NCI-H82 treated with DMSO at 0.1 percent for 48 hours (cell line): Measurements from ENCODE around the gene AMFR.
"Not testable (repeated sequence)": the region's sequence is repeated elsewhere in the genome, so short reads cannot be mapped to it uniquely, and the experiment has no call there.

Experiments used
- DNase-seq: peaks from one replicate; lab custom pipeline; 2025; ENCODE audit not compliant: unreplicated experiment; lab: John Stamatoyannopoulos, UW

AMFR gene

DNA sequence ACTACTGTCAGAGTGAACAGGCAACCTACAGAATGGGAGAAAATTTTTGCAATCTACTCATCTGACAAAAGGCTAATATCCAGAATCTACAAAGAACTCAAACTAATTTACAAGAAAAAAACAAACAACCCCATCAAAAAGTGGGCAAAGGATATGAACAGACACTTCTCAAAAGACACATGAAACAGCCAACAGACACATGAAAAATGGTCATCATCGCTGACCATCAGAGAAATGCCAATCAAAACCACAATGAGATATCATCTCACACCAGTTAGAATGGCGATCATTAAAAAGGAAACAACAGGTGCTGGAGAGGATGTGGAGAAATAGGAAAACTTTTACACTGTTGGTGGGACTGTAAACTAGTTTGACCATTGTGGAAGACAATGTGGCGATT, 28.6 kb downstream of the AMFR start:
- DNase-seq, result not testable (repeated sequence)

DNA sequence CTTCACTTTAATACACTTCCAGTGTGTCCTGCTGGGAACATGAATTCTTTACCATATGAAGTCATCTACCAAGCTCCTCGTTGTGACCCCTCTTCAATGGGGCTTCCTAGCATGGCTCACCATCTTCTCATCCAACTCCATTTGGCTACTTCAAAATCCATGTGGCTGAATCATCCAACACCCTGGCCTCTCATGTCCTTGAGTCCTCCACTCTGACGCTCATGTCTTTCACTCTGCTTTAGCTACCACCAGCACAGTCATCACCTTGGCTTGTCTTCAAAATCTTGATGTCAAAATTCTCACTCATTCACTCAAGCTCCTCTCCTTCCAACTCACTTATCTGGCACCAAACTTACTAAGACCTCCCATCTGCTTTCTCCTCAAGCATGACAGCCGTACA, 35.8 kb downstream of the AMFR start:
- DNase-seq, result no peak

DNA sequence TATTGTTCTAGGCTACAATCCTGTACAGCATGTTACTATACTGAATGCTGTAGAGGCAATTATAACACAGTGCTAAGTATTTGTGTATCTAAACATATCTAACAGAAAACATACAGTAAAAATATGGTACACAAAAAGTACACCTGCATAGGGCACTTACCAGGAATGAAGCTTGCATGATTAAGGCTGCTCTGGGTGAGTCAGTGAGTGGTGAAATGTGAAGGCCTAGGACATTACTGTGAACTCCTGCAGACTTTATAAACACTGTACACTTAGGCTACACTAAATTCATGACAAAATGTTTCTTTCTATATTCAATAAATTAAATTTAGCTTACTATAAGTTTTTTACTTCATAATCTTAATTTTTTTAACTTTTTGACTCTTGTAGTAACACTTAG, 37.1 kb downstream of the AMFR start:
- DNase-seq, result no peak

DNA sequence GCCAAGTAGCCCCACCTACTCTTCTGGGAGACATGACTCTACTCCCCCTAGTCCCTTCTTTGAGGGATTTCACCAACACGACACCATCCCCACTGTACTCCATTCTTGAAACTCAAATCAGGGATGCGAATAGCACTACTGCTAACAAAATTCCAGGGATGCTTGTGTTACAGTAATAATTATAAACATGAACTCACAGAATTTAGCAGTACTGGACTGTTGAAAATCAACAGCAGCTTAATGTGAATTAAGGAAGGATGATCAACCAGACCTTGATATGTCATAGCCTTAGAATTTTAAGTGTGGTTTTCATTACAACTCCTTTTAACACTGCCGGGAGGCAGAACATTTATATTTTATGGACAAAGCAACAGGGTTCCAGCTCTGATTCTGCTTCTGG, 37.9 kb downstream of the AMFR start:
- DNase-seq, result no peak

DNA sequence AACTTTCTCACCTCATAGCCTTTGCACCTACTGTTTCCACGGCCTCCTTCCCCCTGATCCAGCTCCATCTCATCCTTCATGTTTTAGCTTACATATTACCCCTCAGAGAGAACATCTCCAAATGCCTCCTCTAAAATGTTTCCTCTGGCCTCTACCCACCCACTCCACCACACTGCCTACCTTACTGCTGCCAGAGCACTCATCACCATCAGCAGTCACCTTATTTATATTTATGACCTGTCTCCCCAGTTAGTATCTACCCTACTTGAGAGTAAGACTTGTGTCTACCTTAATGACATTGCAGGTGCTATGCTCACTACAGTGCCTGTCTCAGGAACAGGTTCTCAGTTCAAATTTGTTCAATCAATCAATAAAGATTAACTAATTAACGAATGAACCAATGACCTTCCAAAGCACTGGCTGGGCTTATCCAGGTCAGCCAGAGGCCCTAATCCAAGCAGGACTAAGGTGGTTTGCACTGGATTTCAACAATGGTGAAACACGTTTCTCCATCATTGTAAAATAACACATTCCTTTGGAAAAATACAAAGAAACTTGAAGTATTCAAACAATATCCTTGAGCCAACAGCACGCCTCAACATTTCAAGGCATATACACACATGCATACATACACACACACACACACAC, 41.1 kb downstream of the AMFR start:
- no peak for DNase-seq

DNA sequence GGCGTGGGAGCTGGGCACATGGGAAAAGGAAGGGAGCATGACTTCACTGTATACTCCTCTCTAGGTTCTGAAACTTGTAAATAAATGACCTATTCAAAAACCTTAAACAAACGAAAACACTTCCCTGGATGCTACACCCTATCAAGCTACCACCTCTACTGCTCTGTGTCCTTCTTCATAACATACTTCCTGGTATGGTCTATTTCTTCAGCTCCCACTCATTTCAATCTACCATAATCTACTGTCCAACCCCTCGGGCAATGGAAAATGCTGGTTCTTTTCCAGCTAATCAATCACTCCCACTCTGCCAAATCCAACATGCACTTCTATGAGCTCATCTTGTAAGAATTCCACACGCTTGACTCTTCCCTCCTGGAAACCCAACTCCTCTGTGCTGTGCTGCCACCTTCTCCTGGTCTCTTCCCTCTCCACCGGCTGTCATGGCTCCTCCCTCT, 42.4 kb downstream of the AMFR start:
- no peak for DNase-seq

DNA sequence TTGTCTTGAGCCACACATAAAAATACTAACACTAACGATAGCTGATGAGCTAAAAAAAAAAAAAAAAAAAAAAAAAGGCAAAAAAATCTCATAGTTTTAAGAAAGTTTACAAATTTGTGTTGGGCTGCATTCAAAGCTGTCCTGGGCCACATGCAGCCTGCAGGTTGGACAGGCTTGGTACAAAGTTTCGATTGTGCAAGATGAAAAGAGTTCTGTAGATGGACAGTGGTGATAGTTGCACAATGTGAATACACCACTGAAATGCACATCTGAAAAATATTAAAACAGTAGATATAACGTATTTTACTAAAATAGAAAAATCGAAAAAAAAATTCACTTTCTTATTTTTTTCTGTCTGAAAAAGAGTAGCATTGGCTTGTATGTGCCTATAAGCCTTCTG, 42.9 kb downstream of the AMFR start:
- DNase-seq, result no peak

DNA sequence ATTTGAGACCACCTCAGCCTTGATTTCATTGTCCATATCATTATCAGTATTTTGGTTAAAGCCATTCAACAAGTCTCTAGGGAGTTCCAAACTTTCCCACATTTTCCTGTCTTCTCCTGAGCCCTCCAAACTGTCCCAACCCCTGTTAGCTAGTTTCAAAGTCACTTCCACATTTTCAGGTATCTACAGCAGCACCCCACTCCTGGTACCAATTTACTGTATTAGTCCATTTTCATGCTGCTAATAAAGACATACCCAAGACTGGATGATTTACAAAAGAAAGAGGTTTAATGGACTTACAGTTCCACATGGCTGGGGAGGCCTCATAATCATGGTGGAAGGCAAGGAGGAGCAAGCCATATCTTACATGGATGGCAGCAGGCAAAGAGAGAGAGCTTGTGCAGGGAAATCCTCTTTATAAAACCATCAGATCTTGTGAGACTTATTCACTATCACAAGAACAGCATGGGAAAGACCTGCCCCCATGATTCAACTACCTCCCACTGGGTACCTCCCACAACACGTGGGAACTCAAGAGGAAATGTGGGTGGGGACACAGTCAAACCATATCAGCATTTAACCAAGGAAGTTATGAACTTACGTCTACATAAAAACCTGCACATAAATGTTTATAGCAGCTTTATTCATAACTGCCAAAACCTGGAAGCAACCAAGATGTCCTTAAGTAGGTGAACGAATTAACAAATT, 44.4 kb downstream of the AMFR start:
- not testable (repeated sequence) for DNase-seq

DNA sequence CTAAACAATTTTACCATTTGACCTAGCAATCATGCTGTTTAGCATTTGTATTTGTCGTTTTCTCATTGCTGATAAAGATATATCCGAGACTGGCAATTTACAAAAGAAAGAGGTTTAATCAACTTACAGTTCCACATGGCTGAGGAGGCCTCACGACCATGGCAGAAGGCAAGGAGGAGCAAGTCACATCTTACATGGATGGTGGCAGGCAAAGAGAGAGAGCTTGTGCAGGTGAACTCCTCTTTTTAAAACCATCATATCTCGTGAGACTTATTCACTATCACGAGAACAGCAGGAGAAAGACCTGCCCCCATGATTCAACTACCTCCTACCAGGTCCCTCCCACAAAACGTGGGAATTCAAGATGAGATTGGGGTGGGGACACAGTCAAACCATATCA, 46.3 kb downstream of the AMFR start:
- not testable (repeated sequence) for DNase-seq

DNA sequence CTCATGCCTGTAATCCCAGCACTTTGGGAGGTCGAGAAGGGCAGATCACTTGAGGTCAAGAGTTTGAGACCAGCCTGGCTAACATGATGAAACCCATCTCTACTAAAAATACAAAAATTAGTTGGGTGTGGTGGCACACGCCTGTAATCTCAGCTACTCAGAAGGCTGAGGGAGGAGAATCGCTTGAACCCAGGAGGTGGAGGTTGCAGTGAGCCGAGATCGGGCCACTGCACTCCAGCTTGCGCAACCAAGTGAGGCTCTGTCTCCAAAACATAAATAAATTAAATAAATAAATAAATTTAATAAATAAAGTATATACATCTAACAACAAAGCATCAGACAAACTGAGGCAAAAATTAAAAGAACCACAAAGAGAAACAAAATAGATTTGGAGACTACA, 49.6 kb downstream of the AMFR start:
- DNase-seq, result not testable (repeated sequence)

DNA sequence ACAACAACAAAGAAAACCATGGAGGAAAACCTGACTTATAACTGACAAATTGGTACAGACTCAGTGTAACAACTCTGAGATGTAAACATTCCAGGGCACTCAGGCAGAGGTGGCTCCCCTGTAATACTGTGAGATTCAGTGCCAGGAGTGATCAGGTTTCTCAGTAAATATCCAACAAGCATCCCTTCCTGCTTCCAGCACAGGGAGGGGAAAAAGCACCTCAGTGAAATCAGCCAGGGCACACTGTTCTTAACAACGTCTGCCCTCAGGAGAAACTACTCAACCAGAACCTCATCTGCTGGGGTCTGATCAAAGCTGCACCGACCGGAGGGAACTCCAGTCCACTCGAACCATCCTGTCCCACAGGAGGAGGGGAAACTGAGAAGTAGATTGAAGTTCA, 52.3 kb downstream of the AMFR start:
- DNase-seq, result no peak

DNA sequence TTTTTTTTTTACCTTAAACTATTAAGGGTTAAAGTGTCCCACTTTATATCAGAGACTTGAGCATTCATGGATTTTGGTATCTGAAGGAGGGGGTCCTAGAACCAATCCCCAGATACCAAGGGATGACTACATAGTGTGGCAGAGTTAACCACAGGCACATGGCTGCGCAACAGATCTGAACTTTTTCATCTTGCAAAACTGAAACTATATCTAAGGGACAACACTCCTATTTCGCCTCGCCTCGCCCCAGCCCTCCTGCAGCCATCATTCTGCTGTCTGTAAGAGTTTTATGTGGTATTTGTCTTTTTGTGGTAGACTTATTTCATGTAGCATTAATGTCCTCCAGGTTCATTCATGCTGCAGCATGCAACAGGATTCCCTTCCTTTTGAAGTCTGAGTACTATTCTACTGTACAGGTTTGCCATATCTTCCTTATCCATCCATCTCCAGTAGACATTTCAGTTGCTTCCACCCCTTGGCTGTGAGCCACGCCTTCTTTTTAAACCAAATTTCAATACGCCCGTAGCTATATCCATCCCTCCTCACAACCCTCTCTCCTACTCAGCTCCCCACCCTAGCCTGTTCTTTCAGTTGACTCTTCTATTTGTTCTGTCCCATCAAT, 53.2 kb downstream of the AMFR start:
- DNase-seq, result no peak

DNA sequence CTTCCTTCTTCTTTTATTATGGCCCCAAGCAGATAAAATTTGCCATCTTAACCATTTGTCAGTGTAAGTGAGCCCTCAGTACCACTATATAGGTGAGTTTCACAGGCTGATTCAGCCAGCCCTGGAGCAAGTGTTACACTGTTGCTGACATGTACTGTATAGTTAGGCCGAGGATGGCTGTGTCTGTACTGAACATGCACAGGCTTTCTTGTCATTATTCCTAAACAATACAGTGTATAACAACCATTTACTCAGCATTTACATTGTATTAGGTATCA, 53.7 kb downstream of the AMFR start:
- no peak for DNase-seq

DNA sequence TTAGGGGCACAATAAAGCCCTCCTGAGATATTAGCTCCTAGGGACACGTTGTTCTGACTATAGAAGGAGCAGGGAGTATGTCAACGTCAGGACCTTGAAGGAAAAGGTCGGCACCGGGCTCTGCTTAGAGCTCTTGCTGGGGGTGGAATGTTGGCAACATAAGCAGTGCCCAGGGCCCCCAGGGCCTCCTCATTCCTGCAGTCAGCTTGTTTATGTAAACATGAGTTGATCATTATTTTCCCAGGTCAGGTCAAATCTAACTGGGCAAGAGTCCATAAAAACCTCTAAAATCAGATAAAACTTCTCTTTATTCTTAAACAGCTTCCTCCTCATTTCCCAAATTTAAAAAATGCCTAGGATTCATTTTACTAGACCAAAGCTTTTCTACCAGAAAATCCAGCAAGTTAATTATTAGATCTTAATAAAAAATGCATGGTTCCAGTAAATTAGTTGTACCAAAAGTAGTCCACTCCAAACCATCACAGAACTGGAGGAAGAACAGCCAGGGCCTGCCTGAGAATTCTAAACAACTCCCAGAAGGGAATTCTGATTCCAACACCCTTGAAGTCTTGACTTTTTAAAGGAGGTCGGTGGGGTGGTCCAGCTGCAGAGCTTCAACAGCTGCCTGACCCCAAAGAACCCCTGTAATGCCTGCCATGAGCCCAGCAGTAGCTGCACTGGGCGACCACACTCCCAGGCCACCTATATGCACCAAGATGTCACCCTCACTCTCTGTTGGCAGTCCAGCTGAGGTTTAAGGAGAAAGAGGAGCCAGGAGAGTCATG, 54.3 kb downstream of the AMFR start:
- DNase-seq, result no peak

DNA sequence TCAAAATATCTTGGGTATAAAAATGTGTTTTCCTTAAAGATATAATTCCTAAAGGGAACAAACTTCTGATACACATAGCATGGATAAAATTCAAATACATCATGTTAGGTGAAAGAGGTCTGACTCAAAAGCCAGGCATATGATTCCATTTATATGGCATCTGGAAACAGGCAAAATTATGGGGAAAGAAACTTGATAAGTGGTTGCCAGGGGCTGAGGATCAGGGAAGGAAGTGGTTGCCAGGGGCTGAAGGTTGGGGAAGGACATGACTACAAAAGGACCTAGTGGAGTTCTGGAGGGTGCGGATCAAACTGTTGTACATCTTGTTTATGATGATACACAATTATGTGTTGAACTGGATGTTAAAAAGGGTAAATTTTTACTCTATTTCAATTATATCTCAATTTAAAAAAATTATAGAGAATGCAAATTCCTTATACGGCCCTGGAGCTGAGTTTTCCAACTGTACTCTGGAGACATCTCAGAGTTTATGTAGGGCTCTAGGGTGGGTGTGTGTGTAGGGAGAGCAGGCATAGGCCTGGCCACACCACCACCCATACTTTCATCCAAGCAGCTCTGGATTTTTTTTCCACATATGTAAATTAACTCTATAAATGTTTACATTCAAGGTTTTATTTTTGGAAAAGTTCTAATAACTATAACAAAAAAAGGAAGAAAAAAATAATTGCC, 55.0 kb downstream of the AMFR start:
- DNase-seq, result no peak

DNA sequence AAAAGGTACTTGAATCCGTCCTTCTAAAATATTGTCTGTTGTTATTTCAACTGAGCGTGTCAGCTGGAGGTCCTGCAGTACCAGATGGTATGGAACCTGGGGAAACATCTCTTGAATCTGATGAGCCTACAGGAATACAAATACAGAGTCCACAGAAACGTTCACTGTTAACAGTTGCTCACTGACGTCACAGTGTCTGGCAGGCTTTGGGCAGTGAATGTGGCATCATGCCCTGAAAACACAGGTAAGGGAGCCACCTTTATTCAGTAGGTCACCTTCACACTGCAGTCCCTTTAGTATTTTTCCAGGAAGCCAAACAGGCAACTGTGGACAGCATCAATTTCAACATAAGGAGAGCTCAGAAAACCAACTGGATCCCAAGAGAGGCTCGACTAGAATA, 56.1 kb downstream of the AMFR start:
- DNase-seq, result no peak

DNA sequence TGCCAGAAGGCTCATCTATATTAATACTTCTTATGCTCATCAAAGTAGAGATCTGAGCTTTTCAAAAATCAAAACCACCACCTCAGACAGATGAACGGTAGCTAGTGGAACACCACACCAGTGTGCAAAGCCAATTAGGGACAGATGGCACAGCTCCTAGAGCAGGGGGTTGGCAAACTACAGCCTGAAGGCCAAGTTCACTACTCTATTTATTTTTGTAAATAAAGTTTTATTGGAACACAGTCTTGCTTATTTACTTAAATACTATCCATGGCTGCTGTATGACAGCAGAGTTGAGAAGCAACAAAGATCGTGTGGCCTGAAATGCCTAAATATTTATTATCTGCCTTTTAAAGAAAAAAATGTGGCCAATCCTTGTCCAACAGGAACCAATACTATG, 56.8 kb downstream of the AMFR start:
- no peak for DNase-seq

DNA sequence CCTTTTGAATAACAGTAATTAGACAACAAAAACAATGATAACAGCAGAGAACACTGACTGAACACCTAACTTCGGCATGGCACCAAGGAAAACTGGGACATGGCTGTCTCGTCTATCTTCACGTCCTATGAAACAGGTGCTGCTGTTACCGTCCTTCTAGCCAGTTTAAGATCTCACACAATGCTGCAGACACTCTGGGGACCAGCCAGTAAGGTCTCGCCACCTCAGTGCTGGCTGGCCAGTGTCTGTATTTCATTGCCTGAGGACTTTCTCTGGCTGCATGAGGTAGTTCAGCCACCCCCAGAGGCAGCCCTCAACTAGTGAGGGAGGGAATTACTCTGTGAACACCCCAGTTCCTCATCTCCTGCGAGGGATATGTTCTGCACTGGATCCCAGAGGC, 57.6 kb downstream of the AMFR start:
- no peak for DNase-seq

DNA sequence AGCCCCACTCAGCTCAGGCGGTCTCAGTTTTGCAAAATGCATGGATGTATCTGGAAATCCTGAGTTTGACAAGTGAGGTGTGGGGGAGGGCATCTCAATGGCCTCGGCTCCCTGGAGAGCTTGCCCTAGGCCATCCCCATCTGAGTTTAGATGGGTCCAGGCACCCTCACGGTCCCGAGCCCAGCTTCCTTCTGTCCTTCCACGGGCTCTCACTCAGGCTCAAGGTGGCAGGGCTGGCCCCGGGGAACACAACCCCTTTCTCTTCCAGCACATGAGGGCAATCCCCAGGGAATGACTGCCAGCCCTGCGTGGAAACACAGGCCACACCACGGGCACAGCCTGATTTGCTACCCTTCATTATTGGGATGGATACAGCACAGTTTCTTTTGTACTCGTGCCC, 58.4 kb downstream of the AMFR start:
- DNase-seq, result no peak

DNA sequence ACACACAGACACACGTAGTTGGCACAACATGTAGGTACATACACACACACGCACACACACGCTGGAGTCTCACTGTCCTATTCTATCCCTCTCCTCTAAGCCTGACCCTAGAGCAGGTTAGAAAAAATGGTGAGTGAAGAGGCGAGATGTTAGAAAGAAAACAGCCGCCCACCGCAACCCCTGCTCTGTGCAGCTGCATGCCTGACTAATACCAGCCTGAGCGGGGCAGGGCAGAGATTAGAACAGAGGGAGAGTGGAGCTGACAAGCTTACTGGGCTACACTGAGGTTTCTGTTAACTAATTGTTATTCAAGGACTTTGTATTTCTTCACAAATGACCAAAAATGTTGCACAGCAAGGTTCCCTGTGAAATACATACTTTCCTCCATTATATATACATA, 59.8 kb downstream of the AMFR start:
- no peak for DNase-seq

DNA sequence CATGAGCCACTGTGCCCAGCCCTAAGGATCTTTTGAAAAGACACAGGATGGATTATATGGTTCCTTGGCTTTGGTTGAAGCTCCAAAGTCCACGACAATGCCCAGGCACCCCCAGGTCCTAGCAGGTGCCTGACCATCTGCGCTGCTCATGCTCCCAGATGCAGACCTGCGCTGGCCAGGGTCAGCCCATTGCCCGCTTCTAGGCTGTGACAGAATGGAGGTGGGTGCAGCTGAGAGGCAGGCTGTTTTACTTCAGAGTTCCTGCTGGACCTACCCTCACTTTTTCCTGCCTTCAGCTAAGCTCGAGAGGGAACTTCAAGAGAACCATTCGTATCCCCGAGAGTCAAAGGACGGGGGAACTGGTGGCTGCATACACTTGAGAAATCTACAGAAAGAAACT, 60.5 kb downstream of the AMFR start:
- DNase-seq, result no peak
